Lower leg skin (tissue), 3 donors: Measurements from ENCODE around the gene SPEM3.

Experiments
- CTCF ChIP-seq, 3 donors: fragments of 450-650 bp; IDR thresholded peaks; one replicate each; pipeline ENCODE4 v1.5.1; 2016; ENCODE audit warnings: antibody characterized with exemption in 3 of 3, mild to moderate bottlenecking in 3 of 3, moderate library complexity in 2 of 3
- POLR2A ChIP-seq, 2 donors: fragments of 450-650 bp; IDR thresholded peaks; one replicate each; pipeline ENCODE4 v1.6.1; 2016 to 2017; ENCODE audit warnings: antibody characterized with exemption in 2 of 2, mild to moderate bottlenecking in 1 of 2, moderate library complexity in 1 of 2

GRCh38 chr17:7408863-7409262 lies 19.8 kb upstream of the SPEM3 start:
- TF ChIP-seq CTCF (IDR thresholded peaks at IDR 0.05): no peak
- TF ChIP-seq POLR2A (IDR thresholded peaks at IDR 0.05): no peak
